ENCODE results near the gene AAMP.

AAMP gene

GRCh38 chr2:218266316-218266979 is 3.5 kb downstream of the AAMP start:
- CTCF ChIA-PET = no interaction called here
- TF ChIP-seq BHLHE40 (IDR thresholded peaks at IDR 0.05; ENCODE audit: borderline replicate concordance) (no peak), NFRKB (IDR thresholded peaks at IDR 0.05) (no peak), FOXA1 (IDR thresholded peaks at IDR 0.05) (no peak), SP1 (IDR thresholded peaks at IDR 0.05) (no peak), LEF1 (IDR thresholded peaks at IDR 0.05; ENCODE audit: borderline replicate concordance) (no peak), FOXK2 (IDR thresholded peaks at IDR 0.05) (no peak), HDGF (IDR thresholded peaks at IDR 0.05; ENCODE audit: borderline replicate concordance) (no peak), CTBP1 (IDR thresholded peaks at IDR 0.05; ENCODE audit: borderline replicate concordance) (no peak), L3MBTL2 (conservative IDR thresholded peaks at IDR 0.05) (no peak), SUZ12 (IDR thresholded peaks at IDR 0.05) (no peak), ELF4 (IDR thresholded peaks at IDR 0.05) (no peak), PKNOX1 (IDR thresholded peaks at IDR 0.05) (no peak), FOXM1 (IDR thresholded peaks at IDR 0.05; ENCODE audit: borderline replicate concordance) (no peak)
- no peak for DNase-seq (ENCODE audit: extremely low spot score)
- POLR2A ChIA-PET = interaction anchor here (1.1 kb wide), 1 partner anchor 14 kb away, joined by 3 read pairs; no protein-coding TSS in a partner anchor

- TF ChIP-seq FOXK2 (IDR thresholded peaks at IDR 0.05) = no peak
- no peak for TF ChIP-seq FOXM1 (IDR thresholded peaks at IDR 0.05; ENCODE audit: borderline replicate concordance)
- TF ChIP-seq PKNOX1 (IDR thresholded peaks at IDR 0.05) = no peak
- TF ChIP-seq HDGF (IDR thresholded peaks at IDR 0.05; ENCODE audit: borderline replicate concordance) = no peak
- no peak for TF ChIP-seq BHLHE40 (IDR thresholded peaks at IDR 0.05; ENCODE audit: borderline replicate concordance)
- no peak for TF ChIP-seq SUZ12 (IDR thresholded peaks at IDR 0.05)
- no peak for TF ChIP-seq NFRKB (IDR thresholded peaks at IDR 0.05)
- TF ChIP-seq TARDBP (IDR thresholded peaks at IDR 0.05) = no peak
- no peak for TF ChIP-seq SP1 (IDR thresholded peaks at IDR 0.05)
- no peak for TF ChIP-seq LEF1 (IDR thresholded peaks at IDR 0.05; ENCODE audit: borderline replicate concordance)
- TF ChIP-seq ZNF384 (IDR thresholded peaks at IDR 0.05) = no peak
- TF ChIP-seq ELF4 (IDR thresholded peaks at IDR 0.05) = no peak
- no peak for TF ChIP-seq CTBP1 (IDR thresholded peaks at IDR 0.05; ENCODE audit: borderline replicate concordance)
- TF ChIP-seq ARNT (IDR thresholded peaks at IDR 0.05) = no peak
- TF ChIP-seq FOXA1 (IDR thresholded peaks at IDR 0.05) = no peak
- ChIA-PET POLR2A (interaction anchor here (0.7 kb wide), 1 partner anchor 13 kb away, joined by 4 read pairs; no protein-coding TSS in a partner anchor), CTCF (no interaction called here)
- DNase-seq (ENCODE audit: extremely low spot score) = no peak
These were observed 4.3 kb downstream of the AAMP start for GRCh38 chr2:218265626-218266025.

DNA sequence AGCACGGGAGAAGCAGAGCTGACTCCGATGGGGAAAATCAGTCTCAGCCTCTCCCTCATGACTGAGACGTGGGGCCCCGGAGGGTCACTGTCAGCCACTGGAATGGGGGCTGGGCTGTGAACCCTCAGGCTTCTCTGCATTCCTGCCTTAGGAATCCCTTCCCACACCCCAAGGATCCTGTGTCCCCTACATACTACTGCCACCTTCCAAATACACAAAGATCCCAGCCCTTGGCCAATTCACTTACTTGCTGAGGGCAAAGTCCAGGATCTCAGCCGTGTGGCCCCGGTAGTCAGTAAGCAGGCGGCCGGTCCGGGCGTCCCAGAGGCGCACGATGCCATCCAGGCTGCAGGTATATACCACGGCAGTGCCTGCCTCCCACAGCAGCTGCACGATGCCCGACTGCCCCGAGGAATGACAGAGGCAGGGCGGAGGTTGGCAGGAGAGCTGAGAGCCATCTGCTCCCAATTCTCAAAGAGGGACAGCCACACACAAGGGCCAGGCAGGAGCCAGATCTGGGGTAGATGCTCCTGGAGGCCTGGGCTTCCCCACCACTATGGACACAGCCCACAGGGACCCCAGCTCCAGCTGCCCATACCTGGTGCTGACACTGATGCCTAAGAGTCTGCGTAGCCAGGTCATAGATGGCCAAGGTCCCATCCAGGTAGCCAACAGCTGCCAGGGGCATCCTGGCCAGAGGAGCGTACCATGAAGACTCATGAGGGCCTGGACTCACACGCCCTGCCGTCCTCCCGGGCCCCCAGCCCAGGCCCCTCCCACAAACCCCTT is 5.0 kb downstream of the AAMP start:
- TF ChIP-seq TARDBP (IDR thresholded peaks at IDR 0.05) (no peak), ZNF384 (IDR thresholded peaks at IDR 0.05) (no peak), NFRKB (IDR thresholded peaks at IDR 0.05) (no peak)
- ChIA-PET CTCF (no interaction called here), POLR2A (interaction anchor here (0.7 kb wide), 1 partner anchor 13 kb away, joined by 4 read pairs; no protein-coding TSS in a partner anchor)
- no peak for DNase-seq (ENCODE audit: extremely low spot score)

GRCh38 chr2:218263817-218264641 is 5.9 kb downstream of the AAMP start:
- TF ChIP-seq BHLHE40 (IDR thresholded peaks at IDR 0.05; ENCODE audit: borderline replicate concordance) (no peak), SUZ12 (IDR thresholded peaks at IDR 0.05) (no peak), FOXA1 (IDR thresholded peaks at IDR 0.05) (no peak), TARDBP (IDR thresholded peaks at IDR 0.05) (no peak), HDGF (IDR thresholded peaks at IDR 0.05; ENCODE audit: borderline replicate concordance) (no peak), SP1 (IDR thresholded peaks at IDR 0.05) (no peak), ZNF384 (IDR thresholded peaks at IDR 0.05) (no peak), NFRKB (IDR thresholded peaks at IDR 0.05) (no peak), PKNOX1 (IDR thresholded peaks at IDR 0.05) (no peak), LEF1 (IDR thresholded peaks at IDR 0.05; ENCODE audit: borderline replicate concordance) (no peak), L3MBTL2 (conservative IDR thresholded peaks at IDR 0.05) (no peak), ELF4 (IDR thresholded peaks at IDR 0.05) (no peak), CTBP1 (IDR thresholded peaks at IDR 0.05; ENCODE audit: borderline replicate concordance) (no peak), FOXM1 (IDR thresholded peaks at IDR 0.05; ENCODE audit: borderline replicate concordance) (no peak), FOXK2 (IDR thresholded peaks at IDR 0.05) (no peak), ARNT (IDR thresholded peaks at IDR 0.05) (no peak)
- no peak for DNase-seq (ENCODE audit: extremely low spot score)
- ChIA-PET CTCF (no interaction called here), POLR2A (no interaction called here)

Measured in HEK293T (cell line).